ENCODE measurements around the gene KRABD2.
"Not testable (repeated sequence)": the region's sequence is repeated elsewhere in the genome, so short reads cannot be mapped to it uniquely, and the experiment has no call there.

The KRABD2 gene

DNA sequence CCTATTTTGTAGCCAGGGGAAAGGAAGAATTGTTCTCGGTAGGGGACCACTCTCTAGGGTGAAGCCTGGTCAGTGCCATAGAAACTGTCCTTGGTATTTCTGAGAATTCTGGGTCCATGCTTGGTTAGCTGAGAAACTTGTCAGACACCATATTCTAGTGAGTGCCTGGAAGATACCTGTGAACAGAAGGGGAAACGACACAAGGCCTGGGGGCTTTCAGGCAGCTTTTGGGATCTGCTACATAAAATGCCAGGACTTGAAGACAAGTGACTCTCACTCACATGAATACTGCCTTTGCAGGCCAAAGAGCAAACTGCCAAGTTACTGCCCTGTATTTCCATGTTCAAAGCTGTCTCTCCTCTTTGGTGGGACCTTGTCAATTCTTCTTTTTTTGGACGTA lies 18.6 kb downstream of the KRABD2 start:
- no peaks in the 10 kb centered on the region for H3K9me3 ChIP-seq
- intact Hi-C loops (cut with DNase I) = no loop called here
- TF ChIP-seq POLR2A (IDR thresholded peaks at IDR 0.05) (no peak), POLR2AphosphoS5 (IDR thresholded peaks at IDR 0.05; ENCODE audit: insufficient read depth in 1 of 2, low read depth in 1 of 2) (no peak)
- TF ChIP-seq, protein P1, sequence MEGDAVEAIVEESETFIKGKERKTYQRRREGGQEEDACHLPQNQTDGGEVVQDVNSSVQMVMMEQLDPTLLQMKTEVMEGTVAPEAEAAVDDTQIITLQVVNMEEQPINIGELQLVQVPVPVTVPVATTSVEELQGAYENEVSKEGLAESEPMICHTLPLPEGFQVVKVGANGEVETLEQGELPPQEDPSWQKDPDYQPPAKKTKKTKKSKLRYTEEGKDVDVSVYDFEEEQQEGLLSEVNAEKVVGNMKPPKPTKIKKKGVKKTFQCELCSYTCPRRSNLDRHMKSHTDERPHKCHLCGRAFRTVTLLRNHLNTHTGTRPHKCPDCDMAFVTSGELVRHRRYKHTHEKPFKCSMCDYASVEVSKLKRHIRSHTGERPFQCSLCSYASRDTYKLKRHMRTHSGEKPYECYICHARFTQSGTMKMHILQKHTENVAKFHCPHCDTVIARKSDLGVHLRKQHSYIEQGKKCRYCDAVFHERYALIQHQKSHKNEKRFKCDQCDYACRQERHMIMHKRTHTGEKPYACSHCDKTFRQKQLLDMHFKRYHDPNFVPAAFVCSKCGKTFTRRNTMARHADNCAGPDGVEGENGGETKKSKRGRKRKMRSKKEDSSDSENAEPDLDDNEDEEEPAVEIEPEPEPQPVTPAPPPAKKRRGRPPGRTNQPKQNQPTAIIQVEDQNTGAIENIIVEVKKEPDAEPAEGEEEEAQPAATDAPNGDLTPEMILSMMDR (IDR thresholded peaks at IDR 0.05) = no peak

DNA sequence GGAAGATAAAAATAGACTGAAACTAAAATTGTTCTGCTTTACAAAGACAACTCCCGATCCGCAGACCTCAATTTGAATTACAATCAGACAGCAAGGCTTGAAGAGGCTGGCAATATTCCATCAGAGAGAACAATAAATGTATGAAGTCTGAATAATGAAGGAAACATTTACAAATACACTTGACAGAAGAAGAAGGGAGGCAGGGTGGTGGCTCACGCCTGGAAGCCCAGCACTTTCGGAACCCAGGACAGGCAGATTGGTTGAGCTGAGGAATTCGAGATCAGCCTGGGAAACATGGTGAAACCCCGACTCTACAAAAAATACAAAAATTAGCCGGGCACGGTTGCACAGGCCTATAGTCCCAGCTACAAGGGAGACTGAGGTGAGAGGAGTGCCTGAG lies 22.3 kb downstream of the KRABD2 start:
- Histone ChIP-seq H3K4me1 (no peaks in the 10 kb centered on the region), H3K27ac (no peak overlapping the region), H3K36me3 (no peaks in the 10 kb centered on the region), H3K4me3 (no peak overlapping the region), H3K27me3 (no peaks in the 10 kb centered on the region), H3K9me3 (no peaks in the 10 kb centered on the region)
- no peak for TF ChIP-seq POLR2A (IDR thresholded peaks at IDR 0.05)
- TF ChIP-seq POLR2AphosphoS5 (IDR thresholded peaks at IDR 0.05; ENCODE audit: insufficient read depth in 1 of 2, low read depth in 1 of 2) = no peak
- TF ChIP-seq, protein P1 (IDR thresholded peaks at IDR 0.05) = no peak
- intact Hi-C loops (cut with DNase I) = no loop called here
- no peak for DNase-seq (ENCODE audit: extremely low spot score in 2 of 2)

More for the DNA sequence above, 18.6 kb downstream of the KRABD2 start:
- Histone ChIP-seq H3K4me1 (peaks cover 7% of the 10 kb centered on the region), H3K4me3 (no peak overlapping the region), H3K27me3 (no peaks in the 10 kb centered on the region), H3K36me3 (no peaks in the 10 kb centered on the region), H3K27ac (no peak overlapping the region)
- no peak for DNase-seq (ENCODE audit: extremely low spot score in 2 of 2)

GRCh38 chr17:8353736-8354135 lies 22.8 kb downstream of the KRABD2 start:
- Histone ChIP-seq H3K4me1 (no peaks in the 10 kb centered on the region), H3K27me3 (no peaks in the 10 kb centered on the region), H3K4me3 (no peak overlapping the region), H3K27ac (no peak overlapping the region), H3K9me3 (no peaks in the 10 kb centered on the region), H3K36me3 (no peaks in the 10 kb centered on the region)
- no peak for DNase-seq (ENCODE audit: extremely low spot score in 2 of 2)
- intact Hi-C loops (cut with DNase I) = no loop called here
- TF ChIP-seq, protein P1 (IDR thresholded peaks at IDR 0.05) = no peak
- TF ChIP-seq POLR2A (IDR thresholded peaks at IDR 0.05) = no peak
- TF ChIP-seq POLR2AphosphoS5 (IDR thresholded peaks at IDR 0.05; ENCODE audit: insufficient read depth in 1 of 2, low read depth in 1 of 2) = no peak

- H3K27ac ChIP-seq = no peak overlapping the region
- no peaks in the 10 kb centered on the region for H3K36me3 ChIP-seq
- H3K4me1 ChIP-seq = peaks cover 6% of the 10 kb centered on the region
- no peaks in the 10 kb centered on the region for H3K9me3 ChIP-seq
- no peak for DNase-seq (ENCODE audit: extremely low spot score in 2 of 2)
- H3K4me3 ChIP-seq = no peak overlapping the region
- intact Hi-C loops (cut with DNase I) = no loop called here
- no peak for TF ChIP-seq POLR2AphosphoS5 (IDR thresholded peaks at IDR 0.05; ENCODE audit: insufficient read depth in 1 of 2, low read depth in 1 of 2)
- TF ChIP-seq, protein P1 (IDR thresholded peaks at IDR 0.05) = no peak
- TF ChIP-seq POLR2A (IDR thresholded peaks at IDR 0.05) = no peak
- H3K27me3 ChIP-seq = no peaks in the 10 kb centered on the region
These were observed 26.2 kb downstream of the KRABD2 start for GRCh38 chr17:8350339-8350738.

GRCh38 chr17:8347001-8347400 lies 29.5 kb downstream of the KRABD2 start:
- H3K27me3 ChIP-seq; H3K9me3 ChIP-seq; intact Hi-C loops (cut with DNase I); H3K4me3 ChIP-seq; H3K27ac ChIP-seq; DNase-seq (ENCODE audit: extremely low spot score in 2 of 2); H3K4me1 ChIP-seq; H3K36me3 ChIP-seq: not testable (repeated sequence)

All from vagina (tissue), 2 donors.